Mucosa of gallbladder (tissue), 1 donor: ENCODE measurements around the gene CCDC197. TPM values are rescaled to one million over a fixed set of nuclear protein-coding genes. Genes with fewer than 3 reads are reported as not detected.

Experiments
- DNase-seq: peaks from one replicate; pipeline ENCODE4 v3.0.0-alpha.2; 2020; ENCODE audit warnings: low spot score
- total RNA-seq: library from RNA; stranded (reverse); gene quantifications from one replicate; pipeline ENCODE4 v1.2.1, GENCODE V29; 2021
- donor health status: DM: no; HTN: no; CAD: no.

Gene CCDC197
- total RNA-seq, 1 donor from 2014 or later: not detected

GRCh38 chr14:93961620-93962019, 35.5 kb upstream of the CCDC197 start:
- no peak for DNase-seq

- no peak for DNase-seq
Observed at GRCh38 chr14:93962701-93963601, 34.1 kb upstream of the CCDC197 start.

- DNase-seq: no peak
Observed at GRCh38 chr14:93963692-93964091, 33.4 kb upstream of the CCDC197 start.

GRCh38 chr14:93964281-93964680, 32.8 kb upstream of the CCDC197 start:
- no peak for DNase-seq

- DNase-seq: no peak
Observed at GRCh38 chr14:93964820-93965286, 32.2 kb upstream of the CCDC197 start.

GRCh38 chr14:93965287-93965821, 31.7 kb upstream of the CCDC197 start:
- no peak for DNase-seq

- DNase-seq: no peak
Observed at GRCh38 chr14:93965946-93966474, 31.1 kb upstream of the CCDC197 start.

- no peak for DNase-seq
Observed at GRCh38 chr14:93967637-93968250, 29.4 kb upstream of the CCDC197 start.

- no peak for DNase-seq
Observed at GRCh38 chr14:93969082-93969828, 27.8 kb upstream of the CCDC197 start.

- DNase-seq: no peak
Observed at GRCh38 chr14:93970585-93970964, 26.5 kb upstream of the CCDC197 start.

GRCh38 chr14:93970965-93971634, 26.0 kb upstream of the CCDC197 start:
- no peak for DNase-seq

- DNase-seq: no peak
Observed at GRCh38 chr14:93971635-93972027, 25.5 kb upstream of the CCDC197 start.

- no peak for DNase-seq
Observed at GRCh38 chr14:93972618-93973205, 24.4 kb upstream of the CCDC197 start.

- DNase-seq: no peak
Observed at GRCh38 chr14:93973607-93974006, 23.5 kb upstream of the CCDC197 start.

GRCh38 chr14:93974299-93974698, 22.8 kb upstream of the CCDC197 start:
- no peak for DNase-seq

GRCh38 chr14:93974833-93975232, 22.3 kb upstream of the CCDC197 start:
- DNase-seq: no peak

GRCh38 chr14:93975791-93976476, 21.2 kb upstream of the CCDC197 start:
- DNase-seq: no peak

GRCh38 chr14:93976477-93977057, 20.5 kb upstream of the CCDC197 start, which contains the start of gene ASB2:
Gene ASB2 (minus strand): TSS chr14:93976570. CDS start chr14:93964539, 12,031 bp downstream.
- peak; percentile 40 for DNase-seq

GRCh38 chr14:93977171-93977570, 19.9 kb upstream of the CCDC197 start:
- DNase-seq: no peak
